GM21367 (cell line): ENCODE results near the gene GAS2L2.

Experiments
- ATAC-seq: cut with Tn5 transposase; IDR thresholded peaks from one replicate; pipeline ENCODE4 v1.9.1; 2021; ENCODE audit not compliant: unreplicated experiment

GAS2L2 gene

GRCh38 chr17:35752945-35753764, at the start of gene GAS2L2:
Gene GAS2L2, minus strand, starts transcription at chr17:35753239. Its CDS starts 389 bp downstream, at chr17:35752850.
- no peak for ATAC-seq

- ATAC-seq: no peak
Measured at GRCh38 chr17:35801583-35802224, 48.7 kb upstream of the GAS2L2 start.

- ATAC-seq: no peak
Measured at GRCh38 chr17:35799942-35800341, 46.9 kb upstream of the GAS2L2 start.

GRCh38 chr17:35797918-35798317, 44.9 kb upstream of the GAS2L2 start:
- ATAC-seq: no peak

- no peak for ATAC-seq
Measured at GRCh38 chr17:35797370-35797769, 44.3 kb upstream of the GAS2L2 start.

- no peak for ATAC-seq
Measured at GRCh38 chr17:35796942-35797341, 43.9 kb upstream of the GAS2L2 start.

- ATAC-seq: no peak
Measured at GRCh38 chr17:35795871-35796265, 42.8 kb upstream of the GAS2L2 start.

- ATAC-seq: no peak
Measured at GRCh38 chr17:35795007-35795870, 42.2 kb upstream of the GAS2L2 start, which contains the start of gene MMP28. Gene MMP28, minus strand, starts transcription at chr17:35795641. Its CDS starts 264 bp downstream, at chr17:35795377.

- ATAC-seq: no peak
Measured at GRCh38 chr17:35793257-35793656, 40.2 kb upstream of the GAS2L2 start.

- no peak for ATAC-seq
Measured at GRCh38 chr17:35791681-35792350, 38.8 kb upstream of the GAS2L2 start.

- no peak for ATAC-seq
Measured at GRCh38 chr17:35790841-35791240, 37.8 kb upstream of the GAS2L2 start.

- no peak for ATAC-seq
Measured at GRCh38 chr17:35788477-35789368, 35.7 kb upstream of the GAS2L2 start.

- ATAC-seq: no peak
Measured at GRCh38 chr17:35786941-35787432, 33.9 kb upstream of the GAS2L2 start.

- ATAC-seq: no peak
Measured at GRCh38 chr17:35784895-35785294, 31.9 kb upstream of the GAS2L2 start.

- no peak for ATAC-seq
Measured at GRCh38 chr17:35780950-35781349, 27.9 kb upstream of the GAS2L2 start.

GRCh38 chr17:35778641-35779196, 25.7 kb upstream of the GAS2L2 start:
- no peak for ATAC-seq

- no peak for ATAC-seq
Measured at GRCh38 chr17:35775583-35775982, 22.5 kb upstream of the GAS2L2 start.

- no peak for ATAC-seq
Measured at GRCh38 chr17:35775039-35775438, 22.0 kb upstream of the GAS2L2 start.

GRCh38 chr17:35774499-35774898, 21.5 kb upstream of the GAS2L2 start:
- no peak for ATAC-seq
